GM19455 (cell line): ENCODE measurements around the gene CA11.
A peak's percentile ranks its signal among the peaks of the same experiment; 100 is the strongest.

Experiments
- ATAC-seq: cut with Tn5 transposase; IDR thresholded peaks from one replicate; pipeline ENCODE4 v1.9.1; 2021; ENCODE audit not compliant: unreplicated experiment

The CA11 gene

GRCh38 chr19:48629599-48630295 lies 16.2 kb downstream of the CA11 start:
- ATAC-seq = no peak

- ATAC-seq = no peak
Observed at GRCh38 chr19:48629297-48629598, 16.7 kb downstream of the CA11 start.

GRCh38 chr19:48628486-48629296 lies 17.3 kb downstream of the CA11 start:
- no peak for ATAC-seq

GRCh38 chr19:48627865-48628314 lies 18.1 kb downstream of the CA11 start:
- ATAC-seq = no peak

- ATAC-seq = no peak
Observed at GRCh38 chr19:48627201-48627864, 18.7 kb downstream of the CA11 start.

- no peak for ATAC-seq
Observed at GRCh38 chr19:48625891-48626327, 20.1 kb downstream of the CA11 start.

GRCh38 chr19:48624791-48625723 lies 20.9 kb downstream of the CA11 start:
- no peak for ATAC-seq

- ATAC-seq = peak; percentile 53
Observed at GRCh38 chr19:48624067-48624594, 21.9 kb downstream of the CA11 start.

- ATAC-seq = no peak
Observed at GRCh38 chr19:48623556-48624066, 22.4 kb downstream of the CA11 start.

- ATAC-seq = no peak
Observed at GRCh38 chr19:48619692-48620585, 26.0 kb downstream of the CA11 start.

- peak; percentile 76 for ATAC-seq
Observed at GRCh38 chr19:48618916-48619691, 26.9 kb downstream of the CA11 start, which contains the start of the genes RPL18 and SPHK2. Gene RPL18 (minus strand): TSS chr19:48619178. CDS start chr19:48619143, 35 bp downstream. Gene SPHK2 (plus strand): TSS chr19:48619506. CDS start chr19:48620515, 1,009 bp downstream.

- no peak for ATAC-seq
Observed at GRCh38 chr19:48618278-48618915, 27.6 kb downstream of the CA11 start.

- no peak for ATAC-seq
Observed at GRCh38 chr19:48617146-48617937, 28.6 kb downstream of the CA11 start.

- ATAC-seq = no peak
Observed at GRCh38 chr19:48616491-48617056, 29.4 kb downstream of the CA11 start.

GRCh38 chr19:48616041-48616436 lies 29.9 kb downstream of the CA11 start:
- no peak for ATAC-seq

- ATAC-seq = no peak
Observed at GRCh38 chr19:48615231-48616040, 30.6 kb downstream of the CA11 start.
